Activated CD8-positive, alpha-beta memory T cell treated with anti-CD3 and anti-CD28 coated beads for 4 hours (primary cell): Measurements from ENCODE around the gene TUBGCP2.
"Not testable (repeated sequence)": the region's sequence is repeated elsewhere in the genome, so short reads cannot be mapped to it uniquely, and the experiment has no call there.

Experiments used
- DNase-seq, 2 donors: peaks; one replicate each; pipeline ENCODE4 v3.0.0-alpha.2; 2020; ENCODE audit warnings: low read depth in 2 of 2

TUBGCP2 gene

GRCh38 chr10:133266056-133266795 lies 42.4 kb downstream of the TUBGCP2 start:
- DNase-seq = no peak

DNA sequence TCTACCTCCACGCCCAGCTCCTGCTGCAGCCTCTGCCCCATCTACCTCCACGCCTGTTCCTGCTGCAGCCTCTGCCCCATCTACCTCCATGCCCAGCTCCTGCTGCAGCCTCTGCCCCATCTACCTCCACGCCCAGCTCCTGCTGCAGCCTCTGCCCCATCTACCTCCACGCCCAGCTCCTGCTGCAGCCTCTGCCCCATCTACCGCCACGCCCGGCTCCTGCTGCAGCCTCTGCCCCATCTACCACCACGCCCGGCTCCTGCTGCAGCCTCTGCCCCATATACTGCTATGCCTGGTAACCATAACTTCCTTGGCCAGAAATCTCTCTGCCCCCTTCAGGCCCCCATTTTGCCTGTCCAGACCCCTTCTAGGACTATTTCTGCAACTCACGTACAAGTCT lies 43.6 kb downstream of the TUBGCP2 start:
- DNase-seq = not testable (repeated sequence)

- DNase-seq = no peak
Observed at GRCh38 chr10:133264461-133264860, 44.2 kb downstream of the TUBGCP2 start.

DNA sequence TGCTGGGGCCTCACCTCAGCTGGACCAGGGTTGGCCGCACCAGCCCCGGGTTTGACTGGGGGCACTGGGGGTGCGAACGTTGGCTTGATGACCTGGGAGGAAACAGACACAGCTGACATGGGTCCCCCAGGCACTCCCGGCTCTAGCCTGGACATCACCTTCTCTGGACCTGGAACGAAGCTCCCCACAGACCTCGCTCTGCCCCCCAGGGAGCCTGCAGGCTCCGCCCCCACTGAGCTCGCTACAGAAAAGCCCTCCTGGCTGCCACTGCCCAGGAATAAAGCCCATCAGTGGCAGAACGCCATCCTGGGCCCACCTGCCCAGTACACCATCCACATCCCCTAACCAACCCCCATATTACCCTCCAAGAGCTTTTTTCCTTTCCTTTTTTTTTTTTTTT lies 45.0 kb downstream of the TUBGCP2 start:
- no peak for DNase-seq

GRCh38 chr10:133262696-133263095 lies 46.0 kb downstream of the TUBGCP2 start:
- DNase-seq = no peak

- peak; percentile 65 to 71 for DNase-seq
Observed at GRCh38 chr10:133261726-133262325, 46.8 kb downstream of the TUBGCP2 start.

- DNase-seq = peak in 1 of 2 donors; percentile 50
Observed at GRCh38 chr10:133260895-133261725, 47.6 kb downstream of the TUBGCP2 start.

GRCh38 chr10:133259602-133259989 lies 49.1 kb downstream of the TUBGCP2 start:
- no peak for DNase-seq

DNA sequence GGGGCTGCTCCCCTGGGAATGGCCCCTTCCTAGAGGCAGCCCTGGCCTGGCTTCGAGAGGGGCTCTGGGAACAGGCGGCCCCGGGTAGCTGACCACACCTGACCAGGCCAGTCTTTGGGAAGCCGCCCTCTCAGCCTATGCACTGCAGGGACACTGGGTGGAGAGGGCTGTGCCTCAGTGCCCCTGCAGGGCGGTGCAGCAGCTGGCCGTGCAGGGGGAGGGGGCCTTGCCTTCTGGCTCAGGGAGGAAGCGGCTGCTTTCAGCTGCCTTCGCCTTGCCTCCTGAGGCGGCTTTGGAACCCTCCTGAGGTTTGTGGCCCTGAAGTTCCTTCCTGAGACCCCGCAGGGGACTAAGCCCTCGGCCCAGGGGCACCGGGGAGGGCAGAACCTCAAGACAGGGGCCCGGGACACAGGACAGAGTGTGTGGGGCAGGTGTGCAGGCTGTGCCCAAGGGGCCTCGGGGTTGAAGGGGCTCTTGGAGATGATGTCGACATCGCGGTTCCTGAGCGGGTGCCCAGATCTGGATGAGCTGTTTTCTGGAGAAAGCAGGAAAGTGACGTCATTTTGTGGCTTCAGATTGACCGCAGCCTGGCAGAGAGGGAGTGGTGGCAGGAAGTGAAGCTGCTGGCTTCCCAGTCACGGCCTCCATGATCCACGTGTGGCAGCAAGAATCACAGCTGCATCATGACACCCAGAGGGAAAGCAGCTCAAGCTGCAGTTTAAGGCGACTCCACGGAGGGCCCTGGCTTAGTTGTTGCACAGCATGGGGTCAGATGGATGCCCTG lies 49.7 kb downstream of the TUBGCP2 start:
- DNase-seq = peak; percentile 59 to 84

DNA sequence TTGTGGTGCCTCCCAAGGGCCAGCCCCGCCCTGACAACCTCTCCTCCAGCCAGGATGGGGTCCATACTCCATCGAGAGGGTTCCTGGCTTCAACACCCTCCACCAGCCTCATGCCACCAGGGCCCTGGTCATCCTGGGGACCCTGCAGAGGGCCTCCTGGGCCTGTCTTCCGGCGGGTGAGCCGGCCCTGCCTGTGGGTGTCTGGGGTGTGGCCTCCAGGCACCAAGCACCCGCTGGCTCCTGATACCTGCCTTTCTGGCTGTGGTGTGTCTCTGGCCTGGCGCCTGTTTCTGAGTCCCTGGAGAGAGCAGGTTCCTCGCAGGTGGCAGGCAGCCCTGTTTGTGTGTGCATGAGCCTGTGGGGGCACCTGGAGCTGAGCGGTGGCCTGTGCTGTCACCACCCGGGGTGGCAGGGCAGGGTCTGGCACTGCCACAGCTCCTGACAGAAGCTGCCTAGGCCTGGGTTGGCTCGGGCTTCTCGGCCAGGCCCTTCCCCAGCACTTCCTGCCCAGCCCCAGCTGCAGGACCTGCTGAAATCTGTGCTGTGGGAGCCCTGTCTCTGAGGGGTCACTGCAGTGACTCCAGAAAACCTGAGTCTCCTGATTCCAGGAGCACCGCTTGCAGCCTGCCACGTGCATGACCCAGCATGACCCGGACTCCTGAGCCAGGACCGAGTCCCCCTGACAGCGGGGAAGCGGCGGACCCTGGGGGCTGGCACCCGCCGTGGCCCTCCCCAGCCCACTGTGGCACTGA lies 50.4 kb downstream of the TUBGCP2 start:
- no peak for DNase-seq

- no peak for DNase-seq
Observed at GRCh38 chr10:133257489-133258065, 51.1 kb downstream of the TUBGCP2 start.

- no peak for DNase-seq
Observed at GRCh38 chr10:133255323-133255722, 53.3 kb downstream of the TUBGCP2 start.

DNA sequence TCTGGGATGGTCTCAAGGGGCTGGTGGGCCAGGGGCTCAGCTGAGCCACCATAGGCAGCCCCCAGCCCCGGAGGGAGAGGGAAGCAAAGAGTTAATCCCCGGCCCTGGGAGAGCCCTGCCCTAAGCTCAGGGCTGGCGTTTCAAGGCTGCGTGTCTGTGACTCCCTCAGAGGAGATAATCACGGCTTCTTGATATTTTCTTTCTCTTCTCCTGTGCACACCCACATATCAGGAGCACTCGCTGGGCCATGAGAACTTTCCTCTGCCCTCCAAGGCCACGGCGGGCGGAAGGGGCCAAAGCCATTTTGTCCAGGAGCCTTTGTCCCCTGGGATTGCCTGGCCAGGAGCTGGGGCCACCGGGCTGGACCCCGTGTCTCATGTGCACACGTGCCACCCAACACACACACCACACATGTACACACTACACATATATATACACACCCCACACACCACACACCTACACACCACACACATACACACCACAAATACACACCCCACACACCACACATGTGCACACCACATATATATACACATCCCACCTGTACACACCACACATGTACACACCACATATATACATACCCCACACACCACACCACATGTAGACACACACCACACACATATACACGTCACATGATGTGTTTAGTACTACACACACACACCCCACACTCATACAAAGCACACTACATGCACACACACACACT lies 54.1 kb downstream of the TUBGCP2 start:
- DNase-seq = no peak

GRCh38 chr10:133253361-133253955 lies 55.2 kb downstream of the TUBGCP2 start:
- DNase-seq = no peak

- no peak for DNase-seq
Observed at GRCh38 chr10:133252223-133252552, 56.5 kb downstream of the TUBGCP2 start.

DNA sequence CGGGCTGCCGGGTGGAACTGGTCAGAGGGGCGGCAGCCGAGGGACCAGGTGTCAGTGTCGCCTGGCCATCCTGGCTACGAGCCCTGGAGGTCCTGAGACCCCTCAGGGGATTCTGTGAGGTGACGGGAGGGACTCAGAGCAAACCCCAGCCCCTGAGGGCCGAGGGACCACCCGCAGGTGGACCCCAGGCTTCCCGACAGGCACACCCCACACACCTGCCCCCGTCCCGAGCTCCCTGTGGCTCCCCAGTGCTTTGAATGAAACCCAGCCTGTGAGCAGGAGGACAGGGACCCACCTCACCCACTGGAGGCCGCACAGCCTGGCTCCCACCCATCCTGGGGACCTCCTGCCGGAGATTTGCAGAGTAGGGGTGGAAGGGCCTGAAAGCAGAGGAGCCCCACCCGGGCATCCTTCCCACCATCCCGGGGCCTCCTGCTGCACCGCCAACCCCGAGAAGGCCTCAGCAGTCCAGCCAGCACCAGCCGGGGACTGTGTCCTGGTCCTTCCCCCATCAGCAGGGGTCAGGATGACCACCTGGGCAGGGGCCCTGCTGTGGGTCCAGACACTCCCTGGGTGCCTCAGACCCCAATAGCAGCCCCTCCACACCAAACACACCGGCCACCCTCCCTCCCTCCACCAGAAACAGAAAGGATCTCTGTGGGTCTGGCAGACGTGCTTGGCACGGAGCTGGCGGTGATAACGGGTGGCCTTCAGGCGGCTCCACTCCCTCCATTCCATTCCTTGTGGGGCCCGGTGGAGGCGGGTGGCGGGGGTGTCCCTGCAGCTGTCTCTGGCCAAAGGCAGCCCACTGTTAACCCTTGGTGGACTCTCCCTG lies 57.1 kb downstream of the TUBGCP2 start:
- no peak for DNase-seq

DNA sequence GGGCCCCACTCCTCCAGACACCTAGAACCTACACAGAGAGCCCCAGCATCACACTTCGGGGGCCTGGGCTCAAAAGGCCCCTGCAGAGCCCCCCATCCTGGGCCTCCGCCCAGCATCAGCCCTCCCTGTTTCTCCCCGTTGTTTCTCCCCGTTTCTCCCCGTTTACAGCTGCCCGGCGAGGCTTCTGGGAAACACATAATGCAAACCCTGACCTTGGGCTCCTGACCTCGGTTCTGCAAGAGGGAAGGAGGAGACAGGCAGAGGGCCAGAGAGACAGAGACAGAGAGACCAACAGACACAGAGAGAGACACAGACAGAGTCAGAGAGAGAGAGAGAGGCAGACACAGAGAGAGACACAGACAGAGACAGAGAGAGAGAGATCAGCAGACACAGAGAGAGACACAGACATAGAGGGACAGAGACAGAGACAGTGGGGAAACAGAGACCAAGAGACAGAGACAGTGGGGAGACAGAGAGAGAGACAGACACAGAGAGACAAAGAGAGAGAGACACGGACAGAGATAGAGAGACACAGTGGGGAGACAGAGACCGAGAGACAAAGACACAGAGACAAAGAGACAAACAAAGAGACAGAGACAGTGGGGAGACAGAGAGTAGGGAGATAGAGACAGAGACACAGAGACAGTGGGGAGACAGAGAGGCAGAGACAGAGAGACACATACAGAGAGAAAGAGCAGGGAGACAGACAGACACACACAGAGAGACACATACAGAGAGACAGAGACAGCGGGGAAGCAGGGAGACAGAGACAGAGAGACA lies 58.5 kb downstream of the TUBGCP2 start:
- DNase-seq = no peak

DNA sequence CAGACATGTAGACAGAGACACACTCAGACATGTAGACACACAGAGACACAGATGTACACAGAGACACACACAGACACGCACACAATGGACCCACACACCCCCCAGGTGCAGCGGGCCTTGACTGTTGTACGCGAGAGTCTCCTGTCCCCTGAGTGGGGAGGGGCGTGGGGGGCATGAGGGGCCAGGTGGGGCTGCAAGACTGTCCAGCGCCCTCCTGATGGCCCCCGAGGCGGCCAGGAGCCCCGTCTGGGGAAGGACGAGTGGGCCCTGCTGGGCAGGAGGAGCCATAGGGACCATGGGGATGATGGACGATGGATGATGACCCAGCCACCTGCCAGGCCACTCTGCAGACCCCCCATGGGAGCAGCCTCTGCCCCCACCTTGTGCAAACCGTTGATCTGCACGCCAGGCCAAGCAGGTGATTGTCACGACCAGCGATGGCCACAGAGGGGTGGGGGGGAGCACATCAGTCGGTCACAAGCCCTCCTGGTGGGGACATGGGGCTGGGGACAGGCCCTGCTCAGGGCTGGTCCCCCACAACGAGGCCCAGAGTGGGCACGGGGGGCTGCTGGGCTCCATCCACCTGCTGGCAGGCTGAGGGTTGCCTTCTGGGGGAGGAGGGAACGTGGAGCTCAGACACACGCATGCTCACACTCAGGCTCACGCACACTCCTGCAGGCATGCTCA lies 59.4 kb downstream of the TUBGCP2 start:
- no peak for DNase-seq
